ENCODE data around the gene MYOZ1.
A peak's percentile ranks its signal among the peaks of the same experiment; 100 is the strongest.

MYOZ1 gene

DNA sequence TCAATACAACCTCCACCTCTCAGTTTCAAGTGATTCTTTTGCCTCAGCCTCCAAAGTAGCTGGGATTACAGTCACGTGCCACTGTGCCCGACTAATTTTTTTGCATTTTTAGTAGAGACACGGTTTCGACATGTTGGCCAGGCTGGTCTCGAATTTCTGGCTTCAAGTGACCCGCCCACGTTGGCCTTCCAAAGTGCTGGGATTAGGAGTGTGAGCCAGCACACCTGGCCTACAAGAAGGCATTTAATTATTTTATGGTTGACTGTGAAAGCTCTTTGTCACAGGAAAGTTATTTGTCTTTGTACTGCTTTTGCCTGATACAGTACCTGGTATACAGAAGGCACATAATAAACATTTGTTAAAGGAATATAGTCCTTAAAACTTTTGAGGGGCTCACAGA lies 12.9 kb downstream of the MYOZ1 start:
- H4K20me1 ChIP-seq (ENCODE audit: low read depth, low read length) = no peaks in the 10 kb centered on the region
- H3K79me2 ChIP-seq (ENCODE audit: insufficient read depth, low read length) = no peaks in the 10 kb centered on the region
- no peaks in the 10 kb centered on the region for H3K36me3 ChIP-seq (ENCODE audit: low read length)
- H3K9me2 ChIP-seq (replicated peaks; ENCODE audit: insufficient read depth, low read length) = no peaks in the 10 kb centered on the region
- no peak overlapping the region for H3K4me3 ChIP-seq (ENCODE audit: insufficient read depth, low read length, poor library complexity, severe bottlenecking)
- H3K27me3 ChIP-seq (ENCODE audit: low read length) = no peaks in the 10 kb centered on the region
- H2AFZ ChIP-seq (ENCODE audit: low read depth, low read length, severe bottlenecking) = no peak overlapping the region
- no peak overlapping the region for H3K9ac ChIP-seq (ENCODE audit: low read length)
- no peaks in the 10 kb centered on the region for H3K9me3 ChIP-seq (ENCODE audit: insufficient read depth, low read length)
- H3K27ac ChIP-seq (ENCODE audit: low read depth, low read length) = no peak overlapping the region
- no peak overlapping the region for H3K4me2 ChIP-seq (ENCODE audit: low read depth, low read length, poor library complexity, severe bottlenecking)
- H3F3A ChIP-seq (ENCODE audit: insufficient read depth) = peaks cover 4% of the 10 kb centered on the region; the same call in 1 of the 2 replicates
- TF ChIP-seq EZH2phosphoT487 (conservative IDR thresholded peaks at IDR 0.05; ENCODE audit: low read length) = no peak
- TF ChIP-seq, protein P1, sequence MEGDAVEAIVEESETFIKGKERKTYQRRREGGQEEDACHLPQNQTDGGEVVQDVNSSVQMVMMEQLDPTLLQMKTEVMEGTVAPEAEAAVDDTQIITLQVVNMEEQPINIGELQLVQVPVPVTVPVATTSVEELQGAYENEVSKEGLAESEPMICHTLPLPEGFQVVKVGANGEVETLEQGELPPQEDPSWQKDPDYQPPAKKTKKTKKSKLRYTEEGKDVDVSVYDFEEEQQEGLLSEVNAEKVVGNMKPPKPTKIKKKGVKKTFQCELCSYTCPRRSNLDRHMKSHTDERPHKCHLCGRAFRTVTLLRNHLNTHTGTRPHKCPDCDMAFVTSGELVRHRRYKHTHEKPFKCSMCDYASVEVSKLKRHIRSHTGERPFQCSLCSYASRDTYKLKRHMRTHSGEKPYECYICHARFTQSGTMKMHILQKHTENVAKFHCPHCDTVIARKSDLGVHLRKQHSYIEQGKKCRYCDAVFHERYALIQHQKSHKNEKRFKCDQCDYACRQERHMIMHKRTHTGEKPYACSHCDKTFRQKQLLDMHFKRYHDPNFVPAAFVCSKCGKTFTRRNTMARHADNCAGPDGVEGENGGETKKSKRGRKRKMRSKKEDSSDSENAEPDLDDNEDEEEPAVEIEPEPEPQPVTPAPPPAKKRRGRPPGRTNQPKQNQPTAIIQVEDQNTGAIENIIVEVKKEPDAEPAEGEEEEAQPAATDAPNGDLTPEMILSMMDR (IDR thresholded peaks at IDR 0.05; ENCODE audit: insufficient read depth, low read length, poor library complexity, severe bottlenecking) = no peak

DNA sequence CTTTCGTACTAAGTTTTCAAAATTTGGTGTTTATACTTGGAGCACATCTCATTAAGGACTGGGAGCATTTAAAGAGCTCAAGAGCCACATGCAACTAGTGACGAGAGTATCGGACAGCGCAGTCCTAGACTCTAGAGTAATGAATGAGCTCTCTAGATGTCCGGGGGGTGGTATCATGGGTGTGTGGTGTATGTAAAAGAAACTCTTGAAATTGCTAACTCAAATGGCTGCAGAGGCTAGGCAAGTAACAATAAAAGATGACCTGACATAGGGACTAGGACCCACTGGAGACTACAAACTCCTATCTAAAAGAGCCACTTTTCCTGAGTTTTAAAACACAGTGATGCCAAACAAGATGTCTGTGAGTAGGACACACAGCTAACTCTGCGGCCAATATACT lies 14.0 kb downstream of the MYOZ1 start:
- no peak for TF ChIP-seq EZH2phosphoT487 (conservative IDR thresholded peaks at IDR 0.05; ENCODE audit: low read length)
- TF ChIP-seq, protein P1 (IDR thresholded peaks at IDR 0.05; ENCODE audit: insufficient read depth, low read length, poor library complexity, severe bottlenecking) = no peak
- Histone ChIP-seq H3K4me3 (ENCODE audit: insufficient read depth, low read length, poor library complexity, severe bottlenecking) (no peak overlapping the region), H3K27me3 (ENCODE audit: low read length) (no peaks in the 10 kb centered on the region), H3K9ac (ENCODE audit: low read length) (no peak overlapping the region), H3K9me2 (replicated peaks; ENCODE audit: insufficient read depth, low read length) (no peaks in the 10 kb centered on the region), H3K27ac (ENCODE audit: low read depth, low read length) (no peak overlapping the region), H3K79me2 (ENCODE audit: insufficient read depth, low read length) (no peaks in the 10 kb centered on the region), H3K36me3 (ENCODE audit: low read length) (no peaks in the 10 kb centered on the region), H2AFZ (ENCODE audit: low read depth, low read length, severe bottlenecking) (no peak overlapping the region), H3F3A (ENCODE audit: insufficient read depth) (peaks cover 4% of the 10 kb centered on the region; the same call in 1 of the 2 replicates), H3K9me3 (ENCODE audit: insufficient read depth, low read length) (no peaks in the 10 kb centered on the region), H3K4me2 (ENCODE audit: low read depth, low read length, poor library complexity, severe bottlenecking) (no peak overlapping the region), H4K20me1 (ENCODE audit: low read depth, low read length) (no peaks in the 10 kb centered on the region)

DNA sequence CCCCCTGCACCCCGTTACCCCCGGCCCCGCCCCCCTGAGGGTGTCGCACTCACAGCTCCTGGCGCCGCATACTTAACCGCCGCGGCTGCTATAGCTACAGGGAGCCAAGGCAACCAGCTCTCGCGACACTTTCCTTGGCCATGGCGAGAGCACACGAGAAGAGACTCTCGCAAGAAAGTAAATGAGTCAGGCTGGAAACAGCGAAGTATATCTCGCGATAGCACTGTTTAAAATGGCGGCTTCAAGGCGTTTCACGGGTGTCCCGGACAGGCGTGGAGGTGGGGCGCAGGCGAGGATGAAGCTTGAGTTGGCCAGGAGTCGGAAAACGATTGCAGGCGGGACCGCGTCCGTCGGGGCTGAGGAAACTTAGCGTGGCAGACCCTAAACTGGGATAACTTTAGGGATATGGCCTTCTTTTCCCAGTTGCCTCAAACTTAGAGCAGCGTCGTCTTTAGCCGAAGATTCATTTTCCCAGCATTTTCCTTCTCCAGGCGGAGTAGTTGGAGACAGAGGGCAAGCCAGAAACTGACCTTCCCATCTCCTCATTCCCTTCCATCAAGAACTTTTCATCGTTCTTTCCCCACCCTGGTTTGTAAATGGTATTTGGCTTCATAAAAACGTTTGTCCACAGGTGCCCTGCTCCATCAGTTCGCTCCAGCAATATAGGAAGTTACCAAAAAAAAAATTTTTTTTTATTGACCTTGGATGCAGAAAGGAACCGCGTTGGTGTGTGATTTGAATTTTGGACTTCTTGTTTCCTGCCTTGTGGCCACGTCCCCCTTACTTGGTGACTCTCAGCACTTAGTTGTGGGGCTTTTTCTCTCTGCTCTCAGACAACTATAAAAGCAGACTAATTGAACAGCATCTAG lies 15.2 kb downstream of the MYOZ1 start:
- H3K27me3 ChIP-seq (ENCODE audit: low read length) = no peaks in the 10 kb centered on the region
- no peaks in the 10 kb centered on the region for H3K79me2 ChIP-seq (ENCODE audit: insufficient read depth, low read length)
- peaks cover 4% of the 10 kb centered on the region; the same call in 1 of the 2 replicates for H3F3A ChIP-seq (ENCODE audit: insufficient read depth)
- H3K36me3 ChIP-seq (ENCODE audit: low read length) = no peaks in the 10 kb centered on the region
- TF ChIP-seq, protein P1 (IDR thresholded peaks at IDR 0.05; ENCODE audit: insufficient read depth, low read length, poor library complexity, severe bottlenecking) = no peak
- TF ChIP-seq EZH2phosphoT487 (conservative IDR thresholded peaks at IDR 0.05; ENCODE audit: low read length) = no peak
- H4K20me1 ChIP-seq (ENCODE audit: low read depth, low read length) = no peaks in the 10 kb centered on the region
- peak overlapping the region; percentile 91 for H2AFZ ChIP-seq (ENCODE audit: low read depth, low read length, severe bottlenecking)
- H3K4me2 ChIP-seq (ENCODE audit: low read depth, low read length, poor library complexity, severe bottlenecking) = peak overlapping the region; percentile 95
- H3K9me2 ChIP-seq (replicated peaks; ENCODE audit: insufficient read depth, low read length) = no peaks in the 10 kb centered on the region
- H3K4me3 ChIP-seq (ENCODE audit: insufficient read depth, low read length, poor library complexity, severe bottlenecking) = peak overlapping the region; percentile 76
- no peaks in the 10 kb centered on the region for H3K9me3 ChIP-seq (ENCODE audit: insufficient read depth, low read length)
- H3K27ac ChIP-seq (ENCODE audit: low read depth, low read length) = peak overlapping the region; percentile 23; the same call in 1 of the 2 replicates
- H3K9ac ChIP-seq (ENCODE audit: low read length) = peak overlapping the region; percentile 80

All from SU-DHL-6 (cell line).